CD4-positive, alpha-beta T cell (primary cell): ENCODE results near the gene TSHZ2. TPM values are rescaled to one million over a fixed set of nuclear protein-coding genes. Genes with fewer than 3 reads are reported as not detected.

Experiments
- ATAC-seq: fragments of 200-7000 bp; cut with Tn5 transposase; one replicate; pipeline ENCODE4 v1.10.0; 2022; ENCODE audit warnings: mild to moderate bottlenecking; ENCODE audit not compliant: poor library complexity
- CTCF ChIA-PET: fragments of 350-600 bp; sonication (Branson Sonifier 250); formaldehyde crosslinking; loops from one replicate; lab custom pipeline; 2021; ENCODE audit warnings: antibody characterized with exemption, inconsistent platforms; lab: Charles Lee
- POLR2A ChIA-PET: fragments of 350-600 bp; sonication (Branson Sonifier 250); formaldehyde crosslinking; loops from one replicate; lab custom pipeline; 2021; ENCODE audit warnings: antibody characterized with exemption, inconsistent platforms; lab: Charles Lee
- DNase-seq, 14 experiments: peaks; one replicate each; pipeline ENCODE4 v3.0.0-alpha.2; 2013 to 2020; ENCODE audit warnings: mixed read lengths in 2 of 14
- H3K27ac ChIP-seq, 2 donors: one replicate each; pipeline versions ENCODE4 v1.5.1 to v1.7.0; 2013; ENCODE audit warnings: low read length in 2 of 2, low read depth in 1 of 2, mild to moderate bottlenecking in 1 of 2
- H3K27me3 ChIP-seq, 2 experiments: 1 replicate in 1 of 2; 2 replicates in 1 of 2; pipeline versions ENCODE4 v1.6.1 to v1.7.0; 2013; ENCODE audit warnings: low read length in 2 of 2, control low read depth in 1 of 2, mild to moderate bottlenecking in 1 of 2, moderate library complexity in 1 of 2; ENCODE audit not compliant: insufficient read depth in 2 of 2, control insufficient read depth in 1 of 2
- H3K36me3 ChIP-seq: one replicate; pipeline ENCODE4 v1.6.1; 2013; ENCODE audit warnings: low read length, control low read depth; ENCODE audit not compliant: insufficient read depth
- H3K4me1 ChIP-seq: one replicate; pipeline ENCODE4 v1.6.1; 2013; ENCODE audit warnings: low read length, control low read depth; ENCODE audit not compliant: insufficient read depth
- H3K4me3 ChIP-seq: one replicate; pipeline ENCODE4 v1.5.1; 2013; ENCODE audit warnings: mild to moderate bottlenecking, low read length, moderate library complexity
- H3K9me3 ChIP-seq, 2 experiments: 1 replicate in 1 of 2; 2 replicates in 1 of 2; pipeline versions ENCODE4 v1.6.1 to v1.7.0; 2013; ENCODE audit warnings: low read length in 2 of 2, mild to moderate bottlenecking in 2 of 2, control low read depth in 1 of 2, moderate library complexity in 1 of 2; ENCODE audit not compliant: control insufficient read depth in 1 of 2, insufficient read depth in 1 of 2
- H3K27ac Mint-ChIP-seq: one replicate; pipeline ENCODE4 v1.8.0; 2020; ENCODE audit warnings: mixed read lengths
- H3K27me3 Mint-ChIP-seq: one replicate; pipeline ENCODE4 v1.8.0; 2021; ENCODE audit warnings: mixed read lengths
- H3K36me3 Mint-ChIP-seq: one replicate; pipeline ENCODE4 v1.8.0; 2021; ENCODE audit warnings: low read depth, mixed read lengths
- H3K4me1 Mint-ChIP-seq: one replicate; pipeline ENCODE4 v1.8.0; 2021; ENCODE audit warnings: low read depth, mixed read lengths
- H3K4me3 Mint-ChIP-seq: one replicate; pipeline ENCODE4 v1.8.0; 2020; ENCODE audit warnings: mild to moderate bottlenecking, mixed read lengths
- H3K9me3 Mint-ChIP-seq: one replicate; pipeline ENCODE4 v1.8.0; 2020; ENCODE audit warnings: mixed read lengths
- CTCF ChIP-seq: fragments of 200-600 bp; IDR thresholded peaks from one replicate; pipeline ENCODE4 v1.8.0; 2022; ENCODE audit warnings: antibody characterized with exemption, mild to moderate bottlenecking
- intact Hi-C, 2 experiments: fragments of 100-400 bp; cut with DNase I in 1 of 2; cut with micrococcal nuclease in 1 of 2; formaldehyde crosslinking; loops; one replicate each; pipeline versions ENCODE4 v1.15.1 to v1.9.0; 2023 to 2025; cut with DNase I, micrococcal nuclease
- total RNA-seq, 174 experiments: library from RNA in 2 of 174; stranded (reverse) in 2 of 174; gene quantifications; one replicate each; pipeline ENCODE4 v1.2.3 and lab custom pipeline; 2021 to 2026

TSHZ2 gene
- total RNA-seq, 2 experiments from 2014 or later, result 26.1 to 27.4 TPM

DNA sequence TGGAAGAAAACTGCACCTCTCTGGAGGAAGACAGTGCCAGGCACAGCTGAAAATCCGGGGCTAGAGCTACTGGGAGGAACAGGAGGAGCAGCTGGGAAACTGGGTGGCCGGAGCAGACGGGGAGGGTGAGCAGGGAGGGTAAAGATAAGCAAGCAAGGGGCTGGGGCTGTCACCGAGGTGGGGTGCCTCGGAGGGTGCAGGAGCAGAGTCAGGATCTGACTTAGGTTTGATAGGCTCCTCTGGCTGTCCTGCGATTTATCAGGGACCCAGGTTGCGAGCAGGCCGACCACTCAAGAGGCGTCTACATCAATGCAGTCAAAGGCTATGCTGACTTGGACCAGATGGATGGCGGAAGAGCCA is 12.3 kb downstream of the TSHZ2 start:
- Mint-ChIP-seq H3K4me3 (peak overlapping the region; percentile 56), H3K36me3 (peaks cover 7% of the 10 kb centered on the region), H3K9me3 (no peaks in the 10 kb centered on the region), H3K27me3 (no peaks in the 10 kb centered on the region), H3K4me1 (peaks cover 61% of the 10 kb centered on the region), H3K27ac (peak overlapping the region; percentile 77)
- Histone ChIP-seq H3K9me3 (peaks cover 0 to 5% of the 10 kb centered on the region in 2 experiments), H3K27ac (no peak overlapping the region), H3K36me3 (no peaks in the 10 kb centered on the region), H3K27me3 (no peaks in the 10 kb centered on the region), H3K4me1 (peaks cover 7% of the 10 kb centered on the region), H3K4me3 (peak overlapping the region; percentile 11)
- intact Hi-C loops, result no loop called here
- ChIA-PET POLR2A (interaction anchor here (0.6 to 2.7 kb wide), 4 partner anchors 10 to 361 kb away, joined by 3 to 19 read pairs (median 6); no protein-coding TSS in a partner anchor), CTCF (interaction anchor here (1.2 kb wide), 1 partner anchor 16 kb away, joined by 3 read pairs; no protein-coding TSS in a partner anchor)
- TF ChIP-seq CTCF, result no peak
- DNase-seq (no peak), ATAC-seq (no peak)

- no peak overlapping the region for H3K4me3 ChIP-seq
- Mint-ChIP-seq H3K27ac (no peak overlapping the region), H3K4me3 (no peak overlapping the region), H3K36me3 (peaks cover 7% of the 10 kb centered on the region), H3K9me3 (no peaks in the 10 kb centered on the region), H3K4me1 (peaks cover 48% of the 10 kb centered on the region), H3K27me3 (no peaks in the 10 kb centered on the region)
- ChIA-PET CTCF (no interaction called here), POLR2A (interaction anchor here (0.7 kb wide), 1 partner anchor 12 kb away, joined by 3 read pairs; no protein-coding TSS in a partner anchor)
- H3K27ac ChIP-seq, result no peak overlapping the region
- DNase-seq (no peak), ATAC-seq (no peak)
- H3K9me3 ChIP-seq, result peaks cover 0 to 5% of the 10 kb centered on the region in 2 experiments
- H3K27me3 ChIP-seq, result no peaks in the 10 kb centered on the region
- intact Hi-C loops, result no loop called here
- peaks cover 7% of the 10 kb centered on the region for H3K4me1 ChIP-seq
- TF ChIP-seq CTCF, result no peak
- H3K36me3 ChIP-seq, result no peaks in the 10 kb centered on the region
These were observed 13.5 kb downstream of the TSHZ2 start for GRCh38 chr20:52985687-52986086.

DNA sequence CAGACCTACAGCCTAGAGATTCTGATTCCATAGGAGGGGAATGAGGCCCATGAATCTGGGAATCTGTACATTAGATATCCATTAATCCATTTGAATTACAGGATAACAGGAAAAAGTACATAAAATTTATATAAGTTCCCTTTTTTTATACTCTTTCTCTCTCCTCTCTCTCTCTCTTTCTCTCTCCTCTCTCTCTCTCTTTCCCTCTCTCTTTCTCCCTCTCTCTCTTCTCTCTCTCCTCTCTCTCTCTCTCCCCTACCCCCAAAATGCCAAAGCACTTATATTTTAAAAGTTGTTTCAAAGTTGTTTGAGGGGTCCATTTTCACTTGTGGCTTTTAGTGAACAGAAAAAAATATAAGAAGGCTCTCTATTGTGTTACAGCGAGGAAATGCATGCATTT is 15.1 kb downstream of the TSHZ2 start:
- Histone ChIP-seq H3K4me3 (no peak overlapping the region), H3K36me3 (no peaks in the 10 kb centered on the region), H3K4me1 (peaks cover 7% of the 10 kb centered on the region), H3K27ac (no peak overlapping the region), H3K27me3 (no peaks in the 10 kb centered on the region), H3K9me3 (peaks cover 0 to 5% of the 10 kb centered on the region in 2 experiments)
- peaks cover 7% of the 10 kb centered on the region for H3K36me3 Mint-ChIP-seq
- H3K27me3 Mint-ChIP-seq, result no peaks in the 10 kb centered on the region
- peaks cover 42% of the 10 kb centered on the region for H3K4me1 Mint-ChIP-seq
- no peak for DNase-seq
- CTCF ChIA-PET, result no interaction called here
- ATAC-seq, result no peak
- H3K4me3 Mint-ChIP-seq, result no peak overlapping the region
- no peaks in the 10 kb centered on the region for H3K9me3 Mint-ChIP-seq
- H3K27ac Mint-ChIP-seq, result no peak overlapping the region
- intact Hi-C loops, result no loop called here
- POLR2A ChIA-PET, result interaction anchor here (0.6 to 2.5 kb wide), 2 partner anchors 14 to 544 kb away, joined by 4 to 8 read pairs; no protein-coding TSS in a partner anchor
- TF ChIP-seq CTCF, result no peak
